GM23338 (cell line): Measurements from ENCODE around the gene KLHDC8A. TPM values are rescaled to one million over a fixed set of nuclear protein-coding genes. Genes with fewer than 3 reads are reported as not detected.

Source experiments
- ATAC-seq: fragments of 200-7000 bp; cut with Tn5 transposase; 3 replicates; pipeline ENCODE4 v1.9.1; 2020
- DNase-seq: peaks from one replicate; pipeline ENCODE4 v3.0.0-alpha.2; 2015; ENCODE audit warnings: low spot score
- H2AFZ ChIP-seq: fragments of 200-600 bp; sonication (generic); 2 replicates; pipeline ENCODE4 v1.8.0; 2016; ENCODE audit warnings: antibody characterized with exemption, mild to moderate bottlenecking, moderate library complexity
- H3F3A ChIP-seq: fragments of 200-600 bp; sonication (generic); replicated peaks from 2 replicates; pipeline ENCODE4 v1.8.0; 2017; ENCODE audit warnings: antibody characterized with exemption, mixed run types, low read depth
- H3K27ac ChIP-seq: fragments of 200-600 bp; sonication (generic); 2 replicates; pipeline ENCODE4 v1.6.1; 2016; ENCODE audit warnings: low read depth
- H3K27me3 ChIP-seq: fragments of 200-600 bp; sonication (generic); 2 replicates; pipeline ENCODE4 v1.8.0; 2016; ENCODE audit warnings: mild to moderate bottlenecking, mixed run types, moderate library complexity; ENCODE audit not compliant: insufficient read depth
- H3K36me3 ChIP-seq: fragments of 200-600 bp; sonication (generic); 2 replicates; pipeline ENCODE4 v1.8.0; 2016; ENCODE audit warnings: mild to moderate bottlenecking; ENCODE audit not compliant: insufficient read depth
- H3K4me1 ChIP-seq: fragments of 200-600 bp; sonication (generic); 2 replicates; pipeline ENCODE4 v1.8.0; 2016; ENCODE audit warnings: mild to moderate bottlenecking, moderate library complexity; ENCODE audit not compliant: insufficient read depth
- H3K4me2 ChIP-seq: fragments of 200-600 bp; sonication (generic); 2 replicates; pipeline ENCODE4 v1.7.1; 2017; ENCODE audit warnings: mixed run types
- H3K4me3 ChIP-seq: fragments of 200-600 bp; sonication (generic); 2 replicates; pipeline ENCODE4 v1.6.1; 2016; ENCODE audit warnings: mixed run types
- H3K79me2 ChIP-seq: fragments of 200-600 bp; sonication (generic); replicated peaks from 2 replicates; pipeline ENCODE4 v1.8.0; 2017; ENCODE audit warnings: mild to moderate bottlenecking; ENCODE audit not compliant: insufficient read depth
- H3K9me2 ChIP-seq: fragments of 200-600 bp; sonication (generic); 2 replicates; pipeline ENCODE4 v1.8.0; 2017; ENCODE audit not compliant: insufficient read depth
- H4K20me1 ChIP-seq: fragments of 200-600 bp; sonication (generic); replicated peaks from 2 replicates; pipeline ENCODE4 v1.8.0; 2017; ENCODE audit warnings: mild to moderate bottlenecking; ENCODE audit not compliant: insufficient read depth
- H3K27ac Mint-ChIP-seq: 2 replicates; pipeline ENCODE4 v1.8.0; 2020; ENCODE audit warnings: inconsistent platforms, mild to moderate bottlenecking, moderate library complexity, mixed read lengths
- H3K27me3 Mint-ChIP-seq: 3 replicates; pipeline ENCODE4 v1.8.0; 2022; ENCODE audit warnings: low read depth, mild to moderate bottlenecking, moderate library complexity, mixed read lengths, inconsistent platforms; ENCODE audit not compliant: insufficient read depth, poor library complexity
- H3K36me3 Mint-ChIP-seq: 3 replicates; pipeline ENCODE4 v1.8.0; 2021; ENCODE audit warnings: low read depth, mild to moderate bottlenecking, inconsistent platforms, moderate library complexity, mixed read lengths
- H3K4me1 Mint-ChIP-seq: 3 replicates; pipeline ENCODE4 v1.8.0; 2020; ENCODE audit warnings: mild to moderate bottlenecking, inconsistent platforms, mixed read lengths
- H3K4me3 Mint-ChIP-seq: 3 replicates; pipeline ENCODE4 v1.8.0; 2021; ENCODE audit warnings: moderate library complexity, mild to moderate bottlenecking, inconsistent platforms, mixed read lengths
- H3K9me3 Mint-ChIP-seq: 3 replicates; pipeline ENCODE4 v1.8.0; 2020; ENCODE audit warnings: moderate library complexity, mild to moderate bottlenecking, inconsistent platforms, mixed read lengths
- CREB1 ChIP-seq: fragments of 250-450 bp; sonication (Bioruptor Pico); IDR thresholded peaks from 2 replicates; pipeline ENCODE4 v1.5.0; 2020; ENCODE audit warnings: low read depth, mild to moderate bottlenecking, moderate library complexity
- EZH2 ChIP-seq: fragments of 200-600 bp; sonication (generic); IDR thresholded peaks from one replicate; pipeline ENCODE4 v1.8.0; 2017; ENCODE audit warnings: antibody characterized with exemption, mild to moderate bottlenecking, low read depth; ENCODE audit not compliant: unreplicated experiment
- JUNB ChIP-seq: IDR thresholded peaks from one replicate; pipeline ENCODE4 v1.6.1; 2016; ENCODE audit warnings: antibody characterized with exemption; ENCODE audit not compliant: unreplicated experiment
- NANOG ChIP-seq: IDR thresholded peaks from 2 replicates; pipeline ENCODE4 v1.6.1; 2016; ENCODE audit warnings: antibody characterized with exemption, borderline replicate concordance
- POLR2AphosphoS5 ChIP-seq: IDR thresholded peaks from 2 replicates; pipeline ENCODE4 v1.6.1; 2016; ENCODE audit warnings: antibody characterized with exemption, low read depth
- STAT1 ChIP-seq: IDR thresholded peaks from one replicate; pipeline ENCODE4 v1.6.1; 2016; ENCODE audit warnings: antibody characterized with exemption; ENCODE audit not compliant: unreplicated experiment
- ZNF114 ChIP-seq: fragments of 250-450 bp; sonication (Bioruptor Pico); IDR thresholded peaks from 2 replicates; pipeline ENCODE4 v1.5.0; 2020; ENCODE audit warnings: mild to moderate bottlenecking, moderate library complexity
- ZNF331 ChIP-seq: fragments of 250-450 bp; sonication (Bioruptor Pico); IDR thresholded peaks from 2 replicates; pipeline ENCODE4 v1.5.0; 2020; ENCODE audit warnings: low read depth, mild to moderate bottlenecking, moderate library complexity
- polyA plus RNA-seq: library from polyadenylated mRNA; unstranded; fragments of >200 nt; fragmentation: Nextera tagmentation; extraction: Ambion mirVana; gene quantifications from 2 replicates; pipeline ENCODE4 v1.2.1, GENCODE V29; 2016
- total RNA-seq: library from RNA; depleted of rRNA; stranded (reverse); fragments of >200 nt; shearing (Covaris generic); gene quantifications from 2 replicates; pipeline ENCODE4 v1.2.3, GENCODE V29; 2014
- TF ChIP-seq, protein P1 (sequence below): IDR thresholded peaks from one replicate; pipeline ENCODE4 v1.6.1; 2018; ENCODE audit warnings: antibody characterized with exemption; ENCODE audit not compliant: unreplicated experiment
- TF ChIP-seq, protein P2 (sequence below): fragments of 250-450 bp; sonication (Bioruptor Pico); IDR thresholded peaks from 2 replicates; pipeline ENCODE4 v1.5.0; 2020; ENCODE audit warnings: mild to moderate bottlenecking, moderate library complexity
- TF ChIP-seq, protein P3 (sequence below): IDR thresholded peaks from 2 replicates; pipeline ENCODE4 v1.6.1; 2016; ENCODE audit warnings: antibody characterized with exemption

The KLHDC8A gene
- total and polyA plus RNA-seq, 2 experiments from 2014 or later = 1.7 to 2.8 TPM

DNA sequence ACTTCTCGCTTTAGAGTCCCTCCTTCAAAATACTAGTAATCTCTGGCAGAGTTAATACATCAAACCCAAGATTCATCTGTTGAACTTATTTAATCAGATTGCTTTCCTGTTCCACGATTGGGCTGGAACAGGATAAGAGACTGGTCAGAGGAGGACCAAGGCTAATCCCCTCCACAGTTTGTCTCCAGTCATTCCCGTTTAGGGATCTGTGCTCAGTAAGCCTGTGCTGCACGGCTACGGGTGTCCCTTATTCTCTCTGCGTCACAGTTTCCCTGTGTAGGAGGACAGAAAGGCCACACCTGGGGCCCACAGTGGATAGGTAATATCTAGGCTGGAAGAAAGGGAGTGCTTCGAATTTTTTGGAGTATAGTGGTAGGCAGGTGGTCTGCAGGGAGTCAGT, 18.7 kb downstream of the KLHDC8A start:
- Histone ChIP-seq H2AFZ (no peak overlapping the region), H3K27ac (no peak overlapping the region), H4K20me1 (no peaks in the 10 kb centered on the region), H3K4me3 (no peak overlapping the region), H3F3A (0 out of 2 replicates have a peak, but pooled peaks cover 3% of the 10 kb centered on the region), H3K27me3 (peaks cover 13% of the 10 kb centered on the region), H3K4me2 (no peak overlapping the region), H3K79me2 (no peaks in the 10 kb centered on the region), H3K4me1 (peaks cover 8% of the 10 kb centered on the region; the same call in 1 of the 2 replicates), H3K36me3 (no peaks in the 10 kb centered on the region), H3K9me2 (no peaks in the 10 kb centered on the region)
- Mint-ChIP-seq H3K36me3 (no peaks in the 10 kb centered on the region), H3K27ac (no peak overlapping the region), H3K4me3 (no peak overlapping the region), H3K4me1 (peaks cover 23% of the 10 kb centered on the region), H3K9me3 (no peaks in the 10 kb centered on the region), H3K27me3 (peaks cover 36% of the 10 kb centered on the region)
- TF ChIP-seq, protein P1, sequence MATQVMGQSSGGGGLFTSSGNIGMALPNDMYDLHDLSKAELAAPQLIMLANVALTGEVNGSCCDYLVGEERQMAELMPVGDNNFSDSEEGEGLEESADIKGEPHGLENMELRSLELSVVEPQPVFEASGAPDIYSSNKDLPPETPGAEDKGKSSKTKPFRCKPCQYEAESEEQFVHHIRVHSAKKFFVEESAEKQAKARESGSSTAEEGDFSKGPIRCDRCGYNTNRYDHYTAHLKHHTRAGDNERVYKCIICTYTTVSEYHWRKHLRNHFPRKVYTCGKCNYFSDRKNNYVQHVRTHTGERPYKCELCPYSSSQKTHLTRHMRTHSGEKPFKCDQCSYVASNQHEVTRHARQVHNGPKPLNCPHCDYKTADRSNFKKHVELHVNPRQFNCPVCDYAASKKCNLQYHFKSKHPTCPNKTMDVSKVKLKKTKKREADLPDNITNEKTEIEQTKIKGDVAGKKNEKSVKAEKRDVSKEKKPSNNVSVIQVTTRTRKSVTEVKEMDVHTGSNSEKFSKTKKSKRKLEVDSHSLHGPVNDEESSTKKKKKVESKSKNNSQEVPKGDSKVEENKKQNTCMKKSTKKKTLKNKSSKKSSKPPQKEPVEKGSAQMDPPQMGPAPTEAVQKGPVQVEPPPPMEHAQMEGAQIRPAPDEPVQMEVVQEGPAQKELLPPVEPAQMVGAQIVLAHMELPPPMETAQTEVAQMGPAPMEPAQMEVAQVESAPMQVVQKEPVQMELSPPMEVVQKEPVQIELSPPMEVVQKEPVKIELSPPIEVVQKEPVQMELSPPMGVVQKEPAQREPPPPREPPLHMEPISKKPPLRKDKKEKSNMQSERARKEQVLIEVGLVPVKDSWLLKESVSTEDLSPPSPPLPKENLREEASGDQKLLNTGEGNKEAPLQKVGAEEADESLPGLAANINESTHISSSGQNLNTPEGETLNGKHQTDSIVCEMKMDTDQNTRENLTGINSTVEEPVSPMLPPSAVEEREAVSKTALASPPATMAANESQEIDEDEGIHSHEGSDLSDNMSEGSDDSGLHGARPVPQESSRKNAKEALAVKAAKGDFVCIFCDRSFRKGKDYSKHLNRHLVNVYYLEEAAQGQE = no peak
- TF ChIP-seq, protein P2, sequence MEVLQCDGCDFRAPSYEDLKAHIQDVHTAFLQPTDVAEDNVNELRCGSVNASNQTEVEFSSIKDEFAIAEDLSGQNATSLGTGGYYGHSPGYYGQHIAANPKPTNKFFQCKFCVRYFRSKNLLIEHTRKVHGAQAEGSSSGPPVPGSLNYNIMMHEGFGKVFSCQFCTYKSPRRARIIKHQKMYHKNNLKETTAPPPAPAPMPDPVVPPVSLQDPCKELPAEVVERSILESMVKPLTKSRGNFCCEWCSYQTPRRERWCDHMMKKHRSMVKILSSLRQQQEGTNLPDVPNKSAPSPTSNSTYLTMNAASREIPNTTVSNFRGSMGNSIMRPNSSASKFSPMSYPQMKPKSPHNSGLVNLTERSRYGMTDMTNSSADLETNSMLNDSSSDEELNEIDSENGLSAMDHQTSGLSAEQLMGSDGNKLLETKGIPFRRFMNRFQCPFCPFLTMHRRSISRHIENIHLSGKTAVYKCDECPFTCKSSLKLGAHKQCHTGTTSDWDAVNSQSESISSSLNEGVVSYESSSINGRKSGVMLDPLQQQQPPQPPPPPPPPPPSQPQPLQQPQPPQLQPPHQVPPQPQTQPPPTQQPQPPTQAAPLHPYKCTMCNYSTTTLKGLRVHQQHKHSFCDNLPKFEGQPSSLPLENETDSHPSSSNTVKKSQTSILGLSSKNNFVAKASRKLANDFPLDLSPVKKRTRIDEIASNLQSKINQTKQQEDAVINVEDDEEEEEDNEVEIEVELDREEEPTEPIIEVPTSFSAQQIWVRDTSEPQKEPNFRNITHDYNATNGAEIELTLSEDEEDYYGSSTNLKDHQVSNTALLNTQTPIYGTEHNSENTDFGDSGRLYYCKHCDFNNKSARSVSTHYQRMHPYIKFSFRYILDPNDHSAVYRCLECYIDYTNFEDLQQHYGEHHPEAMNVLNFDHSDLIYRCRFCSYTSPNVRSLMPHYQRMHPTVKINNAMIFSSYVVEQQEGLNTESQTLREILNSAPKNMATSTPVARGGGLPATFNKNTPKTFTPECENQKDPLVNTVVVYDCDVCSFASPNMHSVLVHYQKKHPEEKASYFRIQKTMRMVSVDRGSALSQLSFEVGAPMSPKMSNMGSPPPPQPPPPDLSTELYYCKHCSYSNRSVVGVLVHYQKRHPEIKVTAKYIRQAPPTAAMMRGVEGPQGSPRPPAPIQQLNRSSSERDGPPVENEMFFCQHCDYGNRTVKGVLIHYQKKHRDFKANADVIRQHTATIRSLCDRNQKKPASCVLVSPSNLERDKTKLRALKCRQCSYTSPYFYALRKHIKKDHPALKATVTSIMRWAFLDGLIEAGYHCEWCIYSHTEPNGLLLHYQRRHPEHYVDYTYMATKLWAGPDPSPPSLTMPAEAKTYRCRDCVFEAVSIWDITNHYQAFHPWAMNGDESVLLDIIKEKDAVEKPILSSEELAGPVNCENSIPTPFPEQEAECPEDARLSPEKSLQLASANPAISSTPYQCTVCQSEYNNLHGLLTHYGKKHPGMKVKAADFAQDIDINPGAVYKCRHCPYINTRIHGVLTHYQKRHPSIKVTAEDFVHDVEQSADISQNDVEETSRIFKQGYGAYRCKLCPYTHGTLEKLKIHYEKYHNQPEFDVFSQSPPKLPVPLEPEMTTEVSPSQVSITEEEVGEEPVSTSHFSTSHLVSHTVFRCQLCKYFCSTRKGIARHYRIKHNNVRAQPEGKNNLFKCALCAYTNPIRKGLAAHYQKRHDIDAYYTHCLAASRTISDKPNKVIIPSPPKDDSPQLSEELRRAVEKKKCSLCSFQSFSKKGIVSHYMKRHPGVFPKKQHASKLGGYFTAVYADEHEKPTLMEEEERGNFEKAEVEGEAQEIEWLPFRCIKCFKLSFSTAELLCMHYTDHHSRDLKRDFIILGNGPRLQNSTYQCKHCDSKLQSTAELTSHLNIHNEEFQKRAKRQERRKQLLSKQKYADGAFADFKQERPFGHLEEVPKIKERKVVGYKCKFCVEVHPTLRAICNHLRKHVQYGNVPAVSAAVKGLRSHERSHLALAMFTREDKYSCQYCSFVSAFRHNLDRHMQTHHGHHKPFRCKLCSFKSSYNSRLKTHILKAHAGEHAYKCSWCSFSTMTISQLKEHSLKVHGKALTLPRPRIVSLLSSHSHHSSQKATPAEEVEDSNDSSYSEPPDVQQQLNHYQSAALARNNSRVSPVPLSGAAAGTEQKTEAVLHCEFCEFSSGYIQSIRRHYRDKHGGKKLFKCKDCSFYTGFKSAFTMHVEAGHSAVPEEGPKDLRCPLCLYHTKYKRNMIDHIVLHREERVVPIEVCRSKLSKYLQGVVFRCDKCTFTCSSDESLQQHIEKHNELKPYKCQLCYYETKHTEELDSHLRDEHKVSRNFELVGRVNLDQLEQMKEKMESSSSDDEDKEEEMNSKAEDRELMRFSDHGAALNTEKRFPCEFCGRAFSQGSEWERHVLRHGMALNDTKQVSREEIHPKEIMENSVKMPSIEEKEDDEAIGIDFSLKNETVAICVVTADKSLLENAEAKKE = no peak
- TF ChIP-seq, protein P3, sequence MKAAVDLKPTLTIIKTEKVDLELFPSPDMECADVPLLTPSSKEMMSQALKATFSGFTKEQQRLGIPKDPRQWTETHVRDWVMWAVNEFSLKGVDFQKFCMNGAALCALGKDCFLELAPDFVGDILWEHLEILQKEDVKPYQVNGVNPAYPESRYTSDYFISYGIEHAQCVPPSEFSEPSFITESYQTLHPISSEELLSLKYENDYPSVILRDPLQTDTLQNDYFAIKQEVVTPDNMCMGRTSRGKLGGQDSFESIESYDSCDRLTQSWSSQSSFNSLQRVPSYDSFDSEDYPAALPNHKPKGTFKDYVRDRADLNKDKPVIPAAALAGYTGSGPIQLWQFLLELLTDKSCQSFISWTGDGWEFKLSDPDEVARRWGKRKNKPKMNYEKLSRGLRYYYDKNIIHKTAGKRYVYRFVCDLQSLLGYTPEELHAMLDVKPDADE = no peak
- no peak for TF ChIP-seq NANOG
- no peak for TF ChIP-seq EZH2
- TF ChIP-seq ZNF114 = no peak
- no peak for TF ChIP-seq JUNB
- no peak for TF ChIP-seq CREB1
- no peak for TF ChIP-seq ZNF331 (CRISPR knock-in tag)
- TF ChIP-seq POLR2AphosphoS5 = no peak
- no peak for TF ChIP-seq STAT1
- ATAC-seq (no peak), DNase-seq (no peak)
